Adrenal gland (tissue), 12 donors: ENCODE data around the gene MAP1LC3B2. TPM values are rescaled to one million over a fixed set of nuclear protein-coding genes. Genes with fewer than 3 reads are reported as not detected.

Source experiments
- DNase-seq, 7 donors: peaks; one replicate each; pipeline ENCODE4 v3.0.0-alpha.2; 2019 to 2020
- H3K27ac ChIP-seq, 5 donors: fragments of 200-600 bp; sonication (generic) in 4 of 5; 1 replicate in 3 of 5; 2 replicates in 2 of 5; pipeline versions ENCODE4 v1.5.1 to v1.8.0; 2016 to 2020; ENCODE audit warnings: mild to moderate bottlenecking in 1 of 5
- H3K27me3 ChIP-seq: fragments of 200-600 bp; 2 replicates; pipeline ENCODE4 v1.8.0; 2021
- H3K36me3 ChIP-seq, 2 donors: fragments of 200-600 bp; replicated peaks in 1 of 2; 1 replicate in 1 of 2; 2 replicates in 1 of 2; pipeline versions ENCODE4 v1.5.1 to v1.8.0; 2018 to 2022
- H3K4me1 ChIP-seq, 2 donors: fragments of 200-600 bp; replicated peaks in 1 of 2; 1 replicate in 1 of 2; 2 replicates in 1 of 2; pipeline versions ENCODE4 v1.5.1 to v1.8.0; 2018 to 2021
- H3K4me3 ChIP-seq, 4 donors: fragments of 200-600 bp; sonication (generic) in 3 of 4; one replicate each; pipeline ENCODE4 v1.5.1; 2016 to 2018
- H3K9me3 ChIP-seq, 3 donors: fragments of 200-600 bp; sonication (generic) in 1 of 3; replicated peaks in 1 of 3; 1 replicate in 2 of 3; 2 replicates in 1 of 3; pipeline versions ENCODE4 v1.5.1 to v1.8.0; 2016 to 2021
- POLR2A ChIP-seq, 2 donors: fragments of 450-650 bp; IDR thresholded peaks; one replicate each; pipeline ENCODE4 v1.6.1; 2017; ENCODE audit warnings: antibody characterized with exemption in 2 of 2, mild to moderate bottlenecking in 2 of 2, moderate library complexity in 1 of 2
- WGBS, 4 donors: extraction: QIAGEN DNeasy Blood & Tissue Kit in 2 of 4; methylation state at CpG; one replicate each; pipeline versions ENCODE4 v1.1.5 to v1.1.7; 2013 to 2017; 5-methylcytosine and 5-hydroxymethylcytosine counted together
- intact Hi-C, 2 donors: fragments of 100-400 bp; cut with DNase I; formaldehyde crosslinking; loops; one replicate each; pipeline versions ENCODE4 v1.14.1 to v1.15.0; 2022 to 2023
- polyA plus RNA-seq, 3 donors: library from polyadenylated mRNA; stranded (reverse); fragments of 200-250 nt in 2 of 3; fragments of 350-450 nt in 1 of 3; fragmentation: Illumina TruSeq in 1 of 3; extraction: RNeasy Lipid Tissue Mini Kit (QIAGEN cat#74804) in 1 of 3; gene quantifications; one replicate each; pipeline ENCODE4 v1.2.3, GENCODE V29; 2013 to 2014
- total RNA-seq, 9 donors: library from RNA; depleted of rRNA in 4 of 9; stranded (reverse); fragments of >200 nt in 4 of 9; fragments of 120-200 nt in 1 of 9; fragmentation: NEBNext Ultra II Directional in 1 of 9; extraction: Animal tissue kit (Norgen Biotek cat#: 25700) in 1 of 9; gene quantifications; one replicate each; pipeline versions ENCODE4 v1.1.0 to v1.2.4, GENCODE V29; 2013 to 2023
- TF ChIP-seq, protein P1 (sequence below), 6 experiments: fragments of 450-650 bp in 4 of 6; fragments of 200-600 bp in 2 of 6; sonication (generic) in 1 of 6; IDR thresholded peaks; 1 replicate in 5 of 6; 2 replicates in 1 of 6; pipeline versions ENCODE4 v1.5.1 to v1.8.0; 2016 to 2021; ENCODE audit warnings: antibody characterized with exemption in 6 of 6, mild to moderate bottlenecking in 2 of 6, moderate library complexity in 1 of 6
- donor health status: healthy with polysubstance abuse.
- donor health status: Bipolar disorder and iron deficiency.
- donor health status: DM: yes; HTN: yes; CAD: no.
- donor health status: DM: no; HTN: no; CAD: no.
- donor health status: DM: no; HTN: no; CAD: no.
- donor health status: DM: yes; HTN: yes; CAD: no.

MAP1LC3B2 gene
- total and polyA plus RNA-seq, 12 donors: 0.54 to 4.6 (median 1.4) TPM; not detected in 1

GRCh38 chr12:116615141-116615861 is 56.1 kb downstream of the MAP1LC3B2 start:
- WGBS, 4 donors: 58 to 74% (median 70%) methylated on average over 13 of the region's 13 CpGs
- DNase-seq: no peak
- Histone ChIP-seq H3K4me3 (no peak overlapping the region), H3K27ac (no peak overlapping the region), H3K9me3 (no peaks in the 10 kb centered on the region), H3K36me3 (no peaks in the 10 kb centered on the region), H3K4me1 (no peaks in the 10 kb centered on the region), H3K27me3 (no peaks in the 10 kb centered on the region)
- no peak for TF ChIP-seq POLR2A (IDR thresholded peaks at IDR 0.05)
- TF ChIP-seq, protein P1, sequence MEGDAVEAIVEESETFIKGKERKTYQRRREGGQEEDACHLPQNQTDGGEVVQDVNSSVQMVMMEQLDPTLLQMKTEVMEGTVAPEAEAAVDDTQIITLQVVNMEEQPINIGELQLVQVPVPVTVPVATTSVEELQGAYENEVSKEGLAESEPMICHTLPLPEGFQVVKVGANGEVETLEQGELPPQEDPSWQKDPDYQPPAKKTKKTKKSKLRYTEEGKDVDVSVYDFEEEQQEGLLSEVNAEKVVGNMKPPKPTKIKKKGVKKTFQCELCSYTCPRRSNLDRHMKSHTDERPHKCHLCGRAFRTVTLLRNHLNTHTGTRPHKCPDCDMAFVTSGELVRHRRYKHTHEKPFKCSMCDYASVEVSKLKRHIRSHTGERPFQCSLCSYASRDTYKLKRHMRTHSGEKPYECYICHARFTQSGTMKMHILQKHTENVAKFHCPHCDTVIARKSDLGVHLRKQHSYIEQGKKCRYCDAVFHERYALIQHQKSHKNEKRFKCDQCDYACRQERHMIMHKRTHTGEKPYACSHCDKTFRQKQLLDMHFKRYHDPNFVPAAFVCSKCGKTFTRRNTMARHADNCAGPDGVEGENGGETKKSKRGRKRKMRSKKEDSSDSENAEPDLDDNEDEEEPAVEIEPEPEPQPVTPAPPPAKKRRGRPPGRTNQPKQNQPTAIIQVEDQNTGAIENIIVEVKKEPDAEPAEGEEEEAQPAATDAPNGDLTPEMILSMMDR (IDR thresholded peaks at IDR 0.05): no peak
- intact Hi-C loops: no loop called here

- intact Hi-C loops: no loop called here
- Histone ChIP-seq H3K27ac (no peak overlapping the region), H3K4me3 (no peak overlapping the region), H3K4me1 (no peaks in the 10 kb centered on the region), H3K27me3 (no peaks in the 10 kb centered on the region), H3K36me3 (no peaks in the 10 kb centered on the region), H3K9me3 (no peaks in the 10 kb centered on the region)
- WGBS, 4 donors: 75 to 88% (median 82%) methylated on average over 12 of the region's 12 CpGs
- TF ChIP-seq, protein P1 (IDR thresholded peaks at IDR 0.05): no peak
- TF ChIP-seq POLR2A (IDR thresholded peaks at IDR 0.05): no peak
- DNase-seq: no peak
Measured at GRCh38 chr12:116616536-116617248, 57.5 kb downstream of the MAP1LC3B2 start.

GRCh38 chr12:116619246-116619645 is 60.1 kb downstream of the MAP1LC3B2 start:
- Histone ChIP-seq H3K4me3 (no peak overlapping the region), H3K36me3 (no peaks in the 10 kb centered on the region), H3K27ac (no peak overlapping the region), H3K4me1 (no peaks in the 10 kb centered on the region), H3K9me3 (no peaks in the 10 kb centered on the region), H3K27me3 (no peaks in the 10 kb centered on the region)
- no peak for DNase-seq
- TF ChIP-seq, protein P1 (IDR thresholded peaks at IDR 0.05): no peak
- no peak for TF ChIP-seq POLR2A (IDR thresholded peaks at IDR 0.05)
- WGBS, 4 donors: 73 to 95% (median 86%) methylated on average over 3 of the region's 3 CpGs
- intact Hi-C loops: no loop called here

GRCh38 chr12:116620124-116620491 is 60.9 kb downstream of the MAP1LC3B2 start:
- 66 to 75% (median 69%) methylated on average over 2 to 3 of the region's 3 CpGs for WGBS, 4 donors
- TF ChIP-seq, protein P1 (IDR thresholded peaks at IDR 0.05): no peak
- no peak for TF ChIP-seq POLR2A (IDR thresholded peaks at IDR 0.05)
- intact Hi-C loops: no loop called here
- no peak overlapping the region for H3K27ac ChIP-seq
- H3K9me3 ChIP-seq: no peaks in the 10 kb centered on the region
- no peaks in the 10 kb centered on the region for H3K4me1 ChIP-seq
- H3K36me3 ChIP-seq: no peaks in the 10 kb centered on the region
- no peak overlapping the region for H3K4me3 ChIP-seq
- no peak for DNase-seq
- no peaks in the 10 kb centered on the region for H3K27me3 ChIP-seq
